HepG2 (cell line): Measurements from ENCODE around the gene CTNND1. TPM values are rescaled to one million over a fixed set of nuclear protein-coding genes. Genes with fewer than 3 reads are reported as not detected.
A peak's percentile ranks its signal among the peaks of the same experiment; 100 is the strongest.

ENCODE experiments used
- ATAC-seq: fragments of 200-7000 bp; cut with Tn5 transposase; 3 replicates; pipeline ENCODE4 v1.9.1; 2020; ENCODE audit warnings: mild to moderate bottlenecking, moderate library complexity
- BruUV-seq: library from RNA; stranded (reverse); fragments of 400-500 nt; replicated peaks from 2 replicates; lab custom pipeline; 2021; lab: Mats Ljungman, UMichigan
- CTCF ChIA-PET: fragments of 300-600 bp; formaldehyde crosslinking; extraction: SDS; loops from one replicate; lab custom pipeline; 2021; ENCODE audit warnings: low total read pairs, inconsistent platforms, low intra/inter-chr PET ratio; lab: Yijun Ruan, JAX
- POLR2A ChIA-PET: fragments of 350-600 bp; sonication (Branson Sonifier 250); formaldehyde crosslinking; loops from one replicate; lab custom pipeline; 2020; ENCODE audit warnings: antibody characterized with exemption, inconsistent platforms; lab: Yijun Ruan, JAX
- DNase-seq: peaks from one replicate; pipeline ENCODE4 v3.0.0-alpha.2; 2015; ENCODE audit warnings: low spot score
- FAIRE-seq: peaks from 3 replicates; lab custom pipeline; 2011; peaks lifted over from hg19 to GRCh38; lab: Jason Lieb, UNC
- H2AFZ ChIP-seq: one replicate; pipeline ENCODE4 v1.6.1; 2011; ENCODE audit warnings: low read length, inconsistent platforms
- H3K27ac ChIP-seq: fragments of 300-600 bp; 3 replicates; pipeline ENCODE4 v1.8.0; 2011; ENCODE audit warnings: mixed run types, mild to moderate bottlenecking, mixed read lengths, low read length, inconsistent platforms; ENCODE audit not compliant: insufficient read depth; ENCODE audit errors: extremely low read length
- H3K27me3 ChIP-seq, 2 experiments: fragments of 200-600 bp in 1 of 2; 2 replicates in 1 of 2; 3 replicates in 1 of 2; pipeline versions ENCODE4 v1.6.0 to v1.8.0; 2011; ENCODE audit warnings: low read length in 2 of 2, mild to moderate bottlenecking in 2 of 2, moderate library complexity in 2 of 2, inconsistent platforms in 1 of 2; ENCODE audit not compliant: insufficient read depth in 2 of 2, control insufficient read depth in 1 of 2
- H3K36me3 ChIP-seq, 2 experiments: fragments of 200-600 bp in 1 of 2; replicated peaks in 1 of 2; 2 replicates in 1 of 2; 3 replicates in 1 of 2; pipeline versions ENCODE4 v1.5.1 to v1.8.0; 2011; ENCODE audit warnings: low read length in 2 of 2, inconsistent platforms in 1 of 2; ENCODE audit not compliant: insufficient read depth in 2 of 2, control insufficient read depth in 1 of 2
- H3K4me1 ChIP-seq: 2 replicates; pipeline ENCODE4 v1.5.1; 2012; ENCODE audit warnings: low read length, inconsistent platforms; ENCODE audit not compliant: insufficient read depth
- H3K4me2 ChIP-seq: 2 replicates; pipeline ENCODE4 v1.6.0; 2011; ENCODE audit warnings: low read depth, low read length, inconsistent platforms
- H3K4me3 ChIP-seq, 3 experiments: fragments of 200-600 bp in 1 of 3; sonication (generic), shearing (Covaris generic) in 1 of 3; replicated peaks in 1 of 3; 2 replicates each; pipeline ENCODE4 v1.5.1; 2011 to 2016; ENCODE audit warnings: low read length in 3 of 3, inconsistent platforms in 2 of 3, low read depth in 2 of 3, mild to moderate bottlenecking in 2 of 3, control low read depth in 1 of 3, mixed read lengths in 1 of 3; ENCODE audit not compliant: insufficient read depth in 1 of 3
- H3K79me2 ChIP-seq: one replicate; pipeline ENCODE4 v1.6.1; 2011; ENCODE audit warnings: low read length, inconsistent platforms; ENCODE audit not compliant: insufficient read depth
- H3K9ac ChIP-seq: 2 replicates; pipeline ENCODE4 v1.6.0; 2011; ENCODE audit warnings: mild to moderate bottlenecking, low read depth, low read length, inconsistent platforms; ENCODE audit not compliant: insufficient read depth
- H3K9me3 ChIP-seq: 2 replicates; pipeline ENCODE4 v1.5.1; 2012; ENCODE audit warnings: mild to moderate bottlenecking, low read length
- H4K20me1 ChIP-seq: 2 replicates; pipeline ENCODE4 v1.6.0; 2011; ENCODE audit warnings: inconsistent platforms, mild to moderate bottlenecking, low read length, moderate library complexity; ENCODE audit not compliant: insufficient read depth
- CSRNP2 ChIP-seq: sonication (generic); formaldehyde crosslinking; conservative IDR thresholded peaks from 2 replicates; pipeline ENCODE4 v1.8.0; 2022; ENCODE audit warnings: low read depth, missing genetic modification reagents
- ZNF770 ChIP-seq: sonication (generic); formaldehyde crosslinking; IDR thresholded peaks from 2 replicates; pipeline ENCODE4 v1.5.0; 2020; ENCODE audit warnings: mild to moderate bottlenecking, missing genetic modification reagents
- WGBS: methylation state at CpG from one replicate; pipeline ENCODE4 v1.1.6; 2017; ENCODE audit warnings: low lambda C conversion rate; 5-methylcytosine and 5-hydroxymethylcytosine counted together
- in situ Hi-C: cut with HindIII; loops from 2 replicates; pipeline ENCODE4 v1.10.0; 2017; ENCODE audit warnings: low pct_unique_long_range_greater_than_20kb; ENCODE audit not compliant: extremely low pct_ligation_motif_present
- intact Hi-C: fragments of 100-400 bp; cut with micrococcal nuclease; formaldehyde crosslinking; loops from one replicate; pipeline ENCODE4 v1.10.0; 2022; ENCODE audit not compliant: unreplicated experiment
- polyA plus RNA-seq, 8 experiments: library from polyadenylated mRNA; depleted of rRNA in 3 of 8; stranded (reverse) in 7 of 8; unstranded in 1 of 8; fragments of >200 nt; fragmentation: Illumina TruSeq in 4 of 8; extraction: Trizol in 4 of 8; gene quantifications; 2 replicates each; pipeline versions ENCODE4 v1.2.1 to v1.2.3, GENCODE V29; 2011 to 2016; ENCODE audit warnings: low read depth in 4 of 8, missing spikeins in 1 of 8, mixed read lengths in 1 of 8; ENCODE audit not compliant: insufficient read depth in 1 of 8
- total RNA-seq, 5 experiments: library from RNA; depleted of rRNA; stranded (reverse); fragments of >200 nt; fragmentation: Illumina TruSeq; extraction: Trizol; gene quantifications; 2 replicates each; pipeline ENCODE4 v1.2.3, GENCODE V29; 2016; ENCODE audit warnings: low read depth in 1 of 5

Gene CTNND1
- total and polyA plus RNA-seq, 2 of the 13 experiments (the other 11 are each of a cell fraction or from before 2014, with no cell fraction given), result 117 to 128 TPM

GRCh38 chr11:57786436-57786835 is 24.8 kb downstream of the CTNND1 start:
- H3K27ac ChIP-seq, result peak overlapping the region; percentile 69

More at GRCh38 chr11:57786436-57786835, 24.8 kb downstream of the CTNND1 start:
- no peak for FAIRE-seq
- H3K4me1 ChIP-seq, result peaks cover 97% of the 10 kb centered on the region
- DNase-seq, result no peak
- BruUV-seq, result no TSS peak
- H3K27me3 ChIP-seq, result no peaks in the 10 kb centered on the region
- CTCF ChIA-PET, result no interaction called here
- no peaks in the 10 kb centered on the region for H3K9me3 ChIP-seq
- POLR2A ChIA-PET, result interaction anchor here (1.3 kb wide), 1 partner anchor 25 kb away, joined by 6 read pairs; the partner anchor contains the start of gene CTNND1
- no peak overlapping the region for H2AFZ ChIP-seq
- intact Hi-C loops, result no loop called here
- H3K79me2 ChIP-seq, result peaks cover 96% of the 10 kb centered on the region
- WGBS, result 87% methylated on average over 4 of the region's 4 CpGs
- TF ChIP-seq CSRNP2 (CRISPR knock-in tag) (no peak), ZNF770 (0 out of 2 replicates have a peak, but pooled peaks have one; percentile 36)
- in situ Hi-C loops, result no loop called here
- peak overlapping the region; percentile 25; the same call in 1 of the 2 replicates for H3K4me2 ChIP-seq
- H3K36me3 ChIP-seq, result peaks cover 3 to 9% of the 10 kb centered on the region in 2 experiments; a peak in 4 of 5 replicates
- H3K9ac ChIP-seq, result no peak overlapping the region
- H4K20me1 ChIP-seq, result peaks cover 37% of the 10 kb centered on the region
- no peak overlapping the region for H3K4me3 ChIP-seq
- no peak for ATAC-seq
